Keratinocyte (primary cell): ENCODE measurements around the gene ZNF488. TPM values are rescaled to one million over a fixed set of nuclear protein-coding genes. Genes with fewer than 3 reads are reported as not detected.

ENCODE experiments used
- DNase-seq: peaks from one replicate; pipeline ENCODE4 v3.0.0-alpha.2; 2011; ENCODE audit warnings: low read depth, missing footprints, low spot score
- FAIRE-seq: peaks from 2 replicates; lab custom pipeline; 2011; peaks lifted over from hg19 to GRCh38; lab: Jason Lieb, UNC
- H2AFZ ChIP-seq: 2 replicates; pipeline ENCODE4 v1.6.0; 2012; ENCODE audit warnings: low read length, control low read depth, inconsistent platforms; ENCODE audit not compliant: control insufficient read depth
- H3K27ac ChIP-seq: 2 replicates; pipeline ENCODE4 v1.5.1; 2011; ENCODE audit warnings: low read length; ENCODE audit not compliant: control insufficient read depth, insufficient read depth
- H3K27me3 ChIP-seq: 3 replicates; pipeline ENCODE4 v1.6.0; 2011; ENCODE audit warnings: low read length; ENCODE audit not compliant: control insufficient read depth, insufficient read depth; ENCODE audit errors: extremely low read depth
- H3K36me3 ChIP-seq, 2 experiments: 2 replicates in 1 of 2; 3 replicates in 1 of 2; pipeline ENCODE4 v1.5.1; 2011; ENCODE audit warnings: low read length in 2 of 2, mild to moderate bottlenecking in 1 of 2; ENCODE audit not compliant: control insufficient read depth in 2 of 2, insufficient read depth in 2 of 2; ENCODE audit errors: extremely low read depth in 1 of 2
- H3K4me1 ChIP-seq: 3 replicates; pipeline ENCODE4 v1.5.1; 2011; ENCODE audit warnings: low read length; ENCODE audit not compliant: control insufficient read depth, insufficient read depth; ENCODE audit errors: extremely low read depth
- H3K4me2 ChIP-seq: 3 replicates; pipeline ENCODE4 v1.6.0; 2011; ENCODE audit warnings: low read depth, low read length; ENCODE audit not compliant: control insufficient read depth, insufficient read depth; ENCODE audit errors: extremely low read depth
- H3K4me3 ChIP-seq, 3 experiments: fragments of 200-600 bp in 1 of 3; sonication (generic) in 1 of 3; 2 replicates in 2 of 3; 3 replicates in 1 of 3; pipeline ENCODE4 v1.5.1; 2011 to 2016; ENCODE audit warnings: low read length in 3 of 3, mild to moderate bottlenecking in 3 of 3, control low read depth in 2 of 3, inconsistent platforms in 1 of 3, low read depth in 1 of 3, mixed read lengths in 1 of 3, mixed run types in 1 of 3, moderate library complexity in 1 of 3; ENCODE audit not compliant: control insufficient read depth in 2 of 3, insufficient read depth in 2 of 3; ENCODE audit errors: extremely low read depth in 1 of 3
- H3K79me2 ChIP-seq: 2 replicates; pipeline ENCODE4 v1.6.0; 2012; ENCODE audit warnings: low read length; ENCODE audit not compliant: control insufficient read depth, insufficient read depth
- H3K9ac ChIP-seq: 3 replicates; pipeline ENCODE4 v1.6.0; 2011; ENCODE audit warnings: low read length; ENCODE audit not compliant: control insufficient read depth, insufficient read depth; ENCODE audit errors: extremely low read depth
- H3K9me1 ChIP-seq: 3 replicates; pipeline ENCODE4 v1.6.0; 2011; ENCODE audit warnings: low read length; ENCODE audit not compliant: control insufficient read depth, insufficient read depth; ENCODE audit errors: extremely low read depth
- H3K9me3 ChIP-seq: 2 replicates; pipeline ENCODE4 v1.5.1; 2012; ENCODE audit warnings: low read depth, low read length; ENCODE audit not compliant: control insufficient read depth
- H4K20me1 ChIP-seq: 3 replicates; pipeline ENCODE4 v1.6.0; 2011; ENCODE audit warnings: low read length; ENCODE audit not compliant: control insufficient read depth, insufficient read depth; ENCODE audit errors: extremely low read depth
- EZH2 ChIP-seq: IDR thresholded peaks from one replicate; pipeline ENCODE4 v1.6.1; 2012; ENCODE audit warnings: inconsistent platforms, mild to moderate bottlenecking, low read length, moderate library complexity
- dilution Hi-C: fragments of 300-500 bp; cut with MboI; formaldehyde crosslinking; loops from one replicate; pipeline ENCODE4 v1.7.0; 2020; ENCODE audit warnings: low sequenced_read_pairs; ENCODE audit not compliant: extremely low pct_ligation_motif_present
- polyA plus RNA-seq, 5 experiments: library from polyadenylated mRNA; depleted of rRNA in 3 of 5; stranded (reverse) in 3 of 5; stranded (forward) in 1 of 5; unstranded in 1 of 5; fragments of >200 nt; gene quantifications; 1 replicate in 1 of 5; 2 replicates in 3 of 5; 3 replicates in 1 of 5; pipeline versions ENCODE4 v1.2.1 to v1.2.3, GENCODE V29; 2011 to 2012; ENCODE audit warnings: missing spikeins in 2 of 5, low read depth in 1 of 5, low replicate concordance in 1 of 5
- TF ChIP-seq, protein P1 (sequence below), 3 experiments: IDR thresholded peaks in 1 of 3; conservative IDR thresholded peaks in 1 of 3; optimal IDR thresholded peaks in 1 of 3; 2 replicates in 2 of 3; 3 replicates in 1 of 3; pipeline versions ENCODE3 to v1.5.1; 2011; ENCODE audit warnings: low read length in 3 of 3, mild to moderate bottlenecking in 3 of 3, moderate library complexity in 2 of 3, control low read depth in 1 of 3, inconsistent platforms in 1 of 3; ENCODE audit not compliant: insufficient read depth in 2 of 3; ENCODE audit errors: extremely low read depth in 1 of 3

The ZNF488 gene
- polyA plus RNA-seq, 1 donor (not counting 4 experiments of a cell fraction or from before 2014, with no cell fraction given): 1.2 TPM

DNA sequence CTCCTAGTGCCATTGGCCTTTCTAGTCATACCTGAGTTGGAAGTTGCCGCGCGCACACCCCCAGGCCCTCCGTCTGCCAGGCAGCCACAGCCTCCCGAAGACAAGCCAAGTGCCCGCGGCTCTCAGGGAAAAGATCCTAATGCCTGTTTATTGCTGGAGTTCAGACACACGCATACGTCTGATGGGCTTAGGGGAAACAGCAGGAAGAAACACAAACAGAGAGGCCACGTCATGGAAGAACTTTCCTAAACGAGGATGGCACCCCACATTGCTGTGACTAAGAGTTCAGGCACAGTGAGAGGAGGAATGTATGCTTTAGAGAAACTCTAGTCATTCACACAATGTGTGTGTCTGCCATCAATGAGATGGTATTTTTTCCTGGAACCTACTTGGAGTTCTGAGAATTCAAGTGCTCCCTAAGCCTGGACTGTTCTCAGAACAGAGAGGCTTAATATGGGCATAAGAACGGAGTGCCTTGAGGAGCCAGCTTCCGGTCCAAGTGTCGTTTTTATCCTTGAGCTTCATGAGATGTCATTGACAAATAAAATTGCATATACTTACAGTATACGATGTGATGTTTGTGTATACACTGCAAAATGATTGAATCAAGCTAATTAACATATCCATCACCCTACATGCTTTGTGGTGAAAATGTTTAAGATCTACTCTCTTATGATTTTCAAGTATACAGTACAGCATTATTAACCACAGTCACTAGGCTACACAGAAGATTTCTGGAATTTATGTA lies 47.5 kb downstream of the ZNF488 start:
- H3K9ac ChIP-seq: no peak overlapping the region
- H3K4me3 ChIP-seq: no peak overlapping the region
- no peaks in the 10 kb centered on the region for H3K36me3 ChIP-seq
- no peak overlapping the region for H3K4me2 ChIP-seq
- FAIRE-seq: no peak
- H3K9me1 ChIP-seq: no peaks in the 10 kb centered on the region
- dilution Hi-C loops: no loop called here
- no peaks in the 10 kb centered on the region for H3K79me2 ChIP-seq
- no peak overlapping the region for H3K27ac ChIP-seq
- TF ChIP-seq, protein P1, sequence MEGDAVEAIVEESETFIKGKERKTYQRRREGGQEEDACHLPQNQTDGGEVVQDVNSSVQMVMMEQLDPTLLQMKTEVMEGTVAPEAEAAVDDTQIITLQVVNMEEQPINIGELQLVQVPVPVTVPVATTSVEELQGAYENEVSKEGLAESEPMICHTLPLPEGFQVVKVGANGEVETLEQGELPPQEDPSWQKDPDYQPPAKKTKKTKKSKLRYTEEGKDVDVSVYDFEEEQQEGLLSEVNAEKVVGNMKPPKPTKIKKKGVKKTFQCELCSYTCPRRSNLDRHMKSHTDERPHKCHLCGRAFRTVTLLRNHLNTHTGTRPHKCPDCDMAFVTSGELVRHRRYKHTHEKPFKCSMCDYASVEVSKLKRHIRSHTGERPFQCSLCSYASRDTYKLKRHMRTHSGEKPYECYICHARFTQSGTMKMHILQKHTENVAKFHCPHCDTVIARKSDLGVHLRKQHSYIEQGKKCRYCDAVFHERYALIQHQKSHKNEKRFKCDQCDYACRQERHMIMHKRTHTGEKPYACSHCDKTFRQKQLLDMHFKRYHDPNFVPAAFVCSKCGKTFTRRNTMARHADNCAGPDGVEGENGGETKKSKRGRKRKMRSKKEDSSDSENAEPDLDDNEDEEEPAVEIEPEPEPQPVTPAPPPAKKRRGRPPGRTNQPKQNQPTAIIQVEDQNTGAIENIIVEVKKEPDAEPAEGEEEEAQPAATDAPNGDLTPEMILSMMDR (optimal IDR thresholded peaks at IDR 0.05 in 1 of 3, IDR thresholded peaks at IDR 0.05 in 1 of 3, conservative IDR thresholded peaks at IDR 0.05 in 1 of 3; ENCODE audit: extremely low read depth in 1 of 3, insufficient read depth in 2 of 3, low read length in 3 of 3): no peak
- TF ChIP-seq EZH2: no peak
- no peaks in the 10 kb centered on the region for H4K20me1 ChIP-seq
- H3K27me3 ChIP-seq: peaks cover 18% of the 10 kb centered on the region
- no peaks in the 10 kb centered on the region for H3K4me1 ChIP-seq
- H3K9me3 ChIP-seq: no peaks in the 10 kb centered on the region
- no peak for DNase-seq
- no peak overlapping the region for H2AFZ ChIP-seq

DNA sequence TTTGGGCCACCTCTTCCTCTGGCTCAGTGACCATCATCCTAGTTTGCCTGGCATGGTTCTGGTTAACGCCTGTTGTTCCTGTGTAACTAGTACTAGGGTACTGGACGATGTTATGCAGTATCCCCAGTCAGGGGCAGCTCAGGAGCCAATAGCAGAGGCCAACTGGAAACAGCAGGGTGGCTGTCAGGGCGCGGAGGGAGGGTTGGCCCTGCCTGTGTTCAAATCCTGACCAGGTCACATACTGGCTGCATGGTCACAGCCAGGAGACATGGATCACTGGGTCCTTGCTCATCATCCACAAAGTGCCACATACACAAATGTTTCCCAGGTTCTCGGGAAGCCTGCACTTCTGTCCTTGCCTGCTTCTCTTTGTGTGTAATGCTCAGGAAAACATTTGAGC lies 48.2 kb downstream of the ZNF488 start:
- Histone ChIP-seq H3K9ac (no peak overlapping the region), H3K9me3 (no peaks in the 10 kb centered on the region), H3K9me1 (no peaks in the 10 kb centered on the region), H3K27ac (no peak overlapping the region), H3K79me2 (no peaks in the 10 kb centered on the region), H4K20me1 (no peaks in the 10 kb centered on the region), H3K4me2 (no peak overlapping the region), H3K4me3 (no peak overlapping the region), H3K36me3 (no peaks in the 10 kb centered on the region), H2AFZ (no peak overlapping the region), H3K4me1 (no peaks in the 10 kb centered on the region), H3K27me3 (peaks cover 18% of the 10 kb centered on the region)
- TF ChIP-seq EZH2: no peak
- TF ChIP-seq, protein P1 (optimal IDR thresholded peaks at IDR 0.05 in 1 of 3, IDR thresholded peaks at IDR 0.05 in 1 of 3, conservative IDR thresholded peaks at IDR 0.05 in 1 of 3; ENCODE audit: extremely low read depth in 1 of 3, insufficient read depth in 2 of 3, low read length in 3 of 3): no peak
- DNase-seq (no peak), FAIRE-seq (no peak)
- dilution Hi-C loops: no loop called here
